Vein endothelial cell (primary cell): ENCODE measurements around the gene MAD1L1. TPM values are rescaled to one million over a fixed set of nuclear protein-coding genes. Genes with fewer than 3 reads are reported as not detected.

Experiments
- small RNA-seq: library from RNA; depleted of rRNA; stranded (forward); fragments of <200 nt; gene quantifications from one replicate; pipeline ENCODE3, GENCODE V24; 2012
- total RNA-seq: library from RNA; depleted of rRNA; stranded (reverse); fragments of >200 nt; gene quantifications from 2 replicates; pipeline ENCODE4 v1.2.3, GENCODE V29; 2012

The MAD1L1 gene
- 29.8 and 33.6 TPM in 2 replicates for total RNA-seq

GRCh38 chr7:2232766-2233520, at the start of gene MAD1L1:
TSS of gene MAD1L1 (minus strand) at chr7:2232945. CDS start at chr7:2230133, 2,812 bp downstream.

GRCh38 chr7:2241580-2242540, 9.1 kb upstream of the MAD1L1 start, which contains the start of the genes MRM2 and NUDT1:
TSS of gene MRM2 (minus strand) at chr7:2242205. CDS start at chr7:2242169, 36 bp downstream.
TSS of gene NUDT1 (plus strand) at chr7:2242226. CDS start at chr7:2244575, 2,349 bp downstream.

Small RNA genes within 50 kb of the gene (small RNA-seq; reads per million reads assigned to genes)
- gene MIR4655 = not detected

Other genes with a start within 250 kb of the MAD1L1 start
- 12.4 and 15.5 TPM in 2 replicates for gene MRM2, start 9.3 kb upstream of the MAD1L1 start, total RNA-seq
- 12.0 and 12.1 TPM in 2 replicates for gene NUDT1, start 9.3 kb upstream of the MAD1L1 start, total RNA-seq
- gene SNX8, start 81.5 kb upstream of the MAD1L1 start, total RNA-seq = 12.1 and 14.0 TPM in 2 replicates
- 250 and 275 TPM in 2 replicates for gene EIF3B, start 121.9 kb upstream of the MAD1L1 start, total RNA-seq
- gene CHST12, start 170.7 kb upstream of the MAD1L1 start, total RNA-seq = 8.2 and 9.1 TPM in 2 replicates
- gene GRIFIN, start 243.5 kb upstream of the MAD1L1 start, total RNA-seq = not detected in 2 replicates